ENCODE data around the gene CENATAC.

The CENATAC gene

DNA sequence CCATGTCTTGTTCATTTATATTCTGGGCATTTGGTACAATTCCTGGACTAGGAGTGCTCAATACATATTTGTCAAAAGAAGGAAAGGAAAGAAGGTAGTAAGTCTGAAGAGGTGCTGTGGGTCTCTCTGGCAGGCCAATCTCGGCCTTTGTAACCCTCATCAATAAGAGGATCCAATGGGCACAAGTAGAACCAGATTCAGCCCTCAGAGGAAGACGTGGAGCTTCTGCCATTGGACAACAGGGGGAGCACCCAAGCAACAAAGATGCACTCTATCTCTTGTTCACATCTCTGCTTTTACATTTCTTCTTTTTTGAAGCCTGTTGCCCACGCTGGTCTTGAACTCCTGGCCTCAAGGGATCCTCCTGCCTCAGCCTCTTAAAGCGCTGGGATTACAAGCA is 67.4 kb downstream of the CENATAC start:
- peak; percentile 50 for DNase-seq (ENCODE audit: extremely low spot score)
- TF ChIP-seq, protein P1, sequence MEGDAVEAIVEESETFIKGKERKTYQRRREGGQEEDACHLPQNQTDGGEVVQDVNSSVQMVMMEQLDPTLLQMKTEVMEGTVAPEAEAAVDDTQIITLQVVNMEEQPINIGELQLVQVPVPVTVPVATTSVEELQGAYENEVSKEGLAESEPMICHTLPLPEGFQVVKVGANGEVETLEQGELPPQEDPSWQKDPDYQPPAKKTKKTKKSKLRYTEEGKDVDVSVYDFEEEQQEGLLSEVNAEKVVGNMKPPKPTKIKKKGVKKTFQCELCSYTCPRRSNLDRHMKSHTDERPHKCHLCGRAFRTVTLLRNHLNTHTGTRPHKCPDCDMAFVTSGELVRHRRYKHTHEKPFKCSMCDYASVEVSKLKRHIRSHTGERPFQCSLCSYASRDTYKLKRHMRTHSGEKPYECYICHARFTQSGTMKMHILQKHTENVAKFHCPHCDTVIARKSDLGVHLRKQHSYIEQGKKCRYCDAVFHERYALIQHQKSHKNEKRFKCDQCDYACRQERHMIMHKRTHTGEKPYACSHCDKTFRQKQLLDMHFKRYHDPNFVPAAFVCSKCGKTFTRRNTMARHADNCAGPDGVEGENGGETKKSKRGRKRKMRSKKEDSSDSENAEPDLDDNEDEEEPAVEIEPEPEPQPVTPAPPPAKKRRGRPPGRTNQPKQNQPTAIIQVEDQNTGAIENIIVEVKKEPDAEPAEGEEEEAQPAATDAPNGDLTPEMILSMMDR (IDR thresholded peaks at IDR 0.05; ENCODE audit: control extremely low read depth, extremely low read depth, low read depth, missing control alignments): peak; percentile 56
- CTCF ChIA-PET: interaction anchor here (0.8 to 4.8 kb wide), 7 partner anchors 8 to 273 kb away, joined by 3 to 39 read pairs (median 4); partner anchors contain the start of gene HYOU1
- POLR2A ChIA-PET: no interaction called here
